GM12878 (cell line): ENCODE measurements around the gene PLPPR1. TPM values are rescaled to one million over a fixed set of nuclear protein-coding genes. Genes with fewer than 3 reads are reported as not detected.

Source experiments
- ATAC-seq: fragments of 200-7000 bp; cut with Tn5 transposase; 3 replicates; pipeline ENCODE4 v1.9.1; 2020; ENCODE audit warnings: mild to moderate bottlenecking, moderate library complexity
- BruUV-seq: library from RNA; stranded (reverse); fragments of 400-500 nt; replicated peaks from 2 replicates; lab custom pipeline; 2021; lab: Mats Ljungman, UMichigan
- CTCF ChIA-PET: fragments of 300-600 bp; sonication (Branson Sonifier 250); formaldehyde crosslinking; extraction: SDS; loops from one replicate; lab custom pipeline; 2021; ENCODE audit warnings: inconsistent platforms; lab: Yijun Ruan, JAX
- POLR2A ChIA-PET: fragments of 350-600 bp; formaldehyde crosslinking; extraction: SDS; loops from one replicate; lab custom pipeline; 2021; ENCODE audit warnings: inconsistent platforms; lab: Charles Lee
- RAD21 ChIA-PET: fragments of 300-600 bp; sonication (Branson Sonifier 250); formaldehyde crosslinking; loops from one replicate; lab custom pipeline; 2023; ENCODE audit warnings: antibody characterized with exemption; ENCODE audit not compliant: unreplicated experiment; lab: Charles Lee
- SMC1A ChIA-PET: fragments of 300-600 bp; sonication (Branson Sonifier 250); formaldehyde crosslinking; loops from one replicate; lab custom pipeline; 2023; ENCODE audit not compliant: unreplicated experiment, uncharacterized antibody; lab: Charles Lee
- DNase-seq: peaks from one replicate; pipeline ENCODE4 v3.0.0-alpha.2; 2011; ENCODE audit warnings: low read depth, low spot score
- FAIRE-seq: peaks from 3 replicates; lab custom pipeline; 2011; peaks lifted over from hg19 to GRCh38; lab: Jason Lieb, UNC
- H2AFZ ChIP-seq: 2 replicates; pipeline ENCODE4 v1.6.0; 2011; ENCODE audit warnings: low read depth, low read length, control low read depth; ENCODE audit not compliant: control insufficient read depth
- H3K27ac ChIP-seq: 2 replicates; pipeline ENCODE4 v1.5.1; 2011; ENCODE audit warnings: control low read depth; ENCODE audit not compliant: control insufficient read depth, insufficient read depth
- H3K27me3 ChIP-seq, 2 experiments: replicated peaks in 1 of 2; 2 replicates each; pipeline versions ENCODE4 v1.6.0 to v1.6.1; 2011; ENCODE audit warnings: low read length in 1 of 2; ENCODE audit not compliant: control insufficient read depth in 2 of 2, insufficient read depth in 2 of 2
- H3K36me3 ChIP-seq, 2 experiments: 2 replicates each; pipeline ENCODE4 v1.5.1; 2011; ENCODE audit warnings: low read length in 1 of 2; ENCODE audit not compliant: control insufficient read depth in 2 of 2, insufficient read depth in 2 of 2
- H3K4me1 ChIP-seq: 2 replicates; pipeline ENCODE4 v1.6.1; 2011; ENCODE audit warnings: mild to moderate bottlenecking, low read length, moderate library complexity, mixed read lengths; ENCODE audit not compliant: control insufficient read depth, insufficient read depth
- H3K4me2 ChIP-seq: 2 replicates; pipeline ENCODE4 v1.6.0; 2011; ENCODE audit warnings: control low read depth; ENCODE audit not compliant: control insufficient read depth, insufficient read depth
- H3K4me3 ChIP-seq: fragments of 200-600 bp; sonication (generic); 2 replicates; pipeline ENCODE4 v1.5.1; 2016
- H3K79me2 ChIP-seq: 2 replicates; pipeline ENCODE4 v1.6.0; 2011; ENCODE audit warnings: low read length; ENCODE audit not compliant: control insufficient read depth, insufficient read depth
- H3K9ac ChIP-seq: 2 replicates; pipeline ENCODE4 v1.8.0; 2011; ENCODE audit warnings: low read length, control low read depth, mixed read lengths; ENCODE audit not compliant: control insufficient read depth, insufficient read depth
- H3K9me3 ChIP-seq: replicated peaks from 3 replicates; pipeline ENCODE4 v1.5.1; 2011; ENCODE audit warnings: mild to moderate bottlenecking, low read length; ENCODE audit not compliant: control insufficient read depth, insufficient read depth
- H4K20me1 ChIP-seq: 2 replicates; pipeline ENCODE4 v1.6.0; 2011; ENCODE audit not compliant: control insufficient read depth, insufficient read depth
- BMI1 ChIP-seq: fragments of 450-650 bp; IDR thresholded peaks from 2 replicates; pipeline ENCODE4 v1.6.1; 2016; ENCODE audit warnings: mild to moderate bottlenecking, moderate library complexity, borderline replicate concordance
- FOXM1 ChIP-seq: IDR thresholded peaks from 2 replicates; pipeline ENCODE4 v1.6.1; 2012; ENCODE audit warnings: low read depth, mild to moderate bottlenecking, inconsistent platforms, low read length, moderate library complexity
- MTA3 ChIP-seq: IDR thresholded peaks from 2 replicates; pipeline ENCODE4 v1.6.1; 2012; ENCODE audit warnings: low read length, inconsistent platforms, borderline replicate concordance
- MXI1 ChIP-seq: fragments of 150-350 bp; IDR thresholded peaks from 2 replicates; pipeline ENCODE4 v1.6.1; 2011; ENCODE audit warnings: low read depth, mild to moderate bottlenecking, inconsistent platforms, low read length, improper control_type of control experiment
- NBN ChIP-seq: fragments of 450-650 bp; IDR thresholded peaks from 2 replicates; pipeline ENCODE4 v1.6.1; 2016
- NFXL1 ChIP-seq: fragments of 450-650 bp; IDR thresholded peaks from 2 replicates; pipeline ENCODE4 v1.6.1; 2017; ENCODE audit warnings: antibody characterized with exemption, mild to moderate bottlenecking, borderline replicate concordance
- POLR2A ChIP-seq: IDR thresholded peaks from 2 replicates; pipeline ENCODE4 v1.6.1; 2011; ENCODE audit warnings: low read depth, mild to moderate bottlenecking, low read length
- RFX5 ChIP-seq: IDR thresholded peaks from 2 replicates; pipeline ENCODE4 v1.6.1; 2011; ENCODE audit warnings: low read depth, low read length, improper control_type of control experiment
- SRF ChIP-seq, 2 experiments: IDR thresholded peaks; 2 replicates each; pipeline ENCODE4 v1.6.1; 2011; ENCODE audit warnings: low read depth in 2 of 2, low read length in 2 of 2, mild to moderate bottlenecking in 1 of 2, moderate library complexity in 1 of 2
- TAF1 ChIP-seq: IDR thresholded peaks from 2 replicates; pipeline ENCODE4 v1.6.1; 2011; ENCODE audit warnings: mild to moderate bottlenecking, low read depth, low read length, borderline replicate concordance
- ZNF24 ChIP-seq: fragments of 450-650 bp; IDR thresholded peaks from 2 replicates; pipeline ENCODE4 v1.6.1; 2017; ENCODE audit warnings: antibody characterized with exemption, mild to moderate bottlenecking
- ZNF592 ChIP-seq: fragments of 450-650 bp; IDR thresholded peaks from 2 replicates; pipeline ENCODE4 v1.6.1; 2017; ENCODE audit warnings: mild to moderate bottlenecking, moderate library complexity
- ZZZ3 ChIP-seq: IDR thresholded peaks from 2 replicates; pipeline ENCODE4 v1.6.1; 2011; ENCODE audit warnings: low read depth; ENCODE audit not compliant: control insufficient read depth, insufficient read length
- WGBS: methylation state at CpG from one replicate; pipeline ENCODE4 v1.1.6; 2016; ENCODE audit warnings: low lambda C conversion rate; ENCODE audit not compliant: insufficient replicate concordance, insufficient coverage; ENCODE audit errors: missing lambda C conversion rate; 5-methylcytosine and 5-hydroxymethylcytosine counted together
- in situ Hi-C: fragments of 300-500 bp; cut with MboI; formaldehyde crosslinking; loops from 9 replicates; pipeline ENCODE4 v1.14.3; 2018; ENCODE audit warnings: mixed read lengths
- intact Hi-C: fragments of 100-400 bp; cut with micrococcal nuclease; formaldehyde crosslinking; loops from one replicate; pipeline ENCODE4 v1.14.2; 2022; ENCODE audit not compliant: unreplicated experiment
- polyA plus RNA-seq, 11 experiments: library from polyadenylated mRNA; depleted of rRNA in 4 of 11; unstranded in 6 of 11; stranded (reverse) in 5 of 11; fragments of >200 nt; fragmentation: Nextera tagmentation in 4 of 11; fragmentation: Illumina TruSeq in 1 of 11; extraction: Ambion mirVana in 4 of 11; extraction: Trizol in 1 of 11; gene quantifications; 1 replicate in 1 of 11; 2 replicates in 10 of 11; pipeline versions ENCODE4 v1.2.1 to v1.2.3, GENCODE V29; 2011 to 2016; ENCODE audit warnings: inconsistent platforms in 2 of 11, missing spikeins in 2 of 11, low read depth in 1 of 11
- total RNA-seq, 4 experiments: library from RNA; depleted of rRNA in 3 of 4; stranded (reverse); fragments of >200 nt in 3 of 4; fragmentation: Illumina TruSeq in 1 of 4; extraction: Trizol in 1 of 4; gene quantifications; 2 replicates each; pipeline versions ENCODE4 v1.2.1 to v1.2.3, GENCODE V29; 2013 to 2021

PLPPR1 gene
- total and polyA plus RNA-seq, 10 of the 15 experiments (the other 5 are each of a cell fraction or from before 2014, with no cell fraction given): 0.69 TPM; not detected in 9

GRCh38 chr9:101268426-101268825 lies 239.9 kb downstream of the PLPPR1 start:
- H3K27me3 ChIP-seq: no peaks in the 10 kb centered on the region
- no peaks in the 10 kb centered on the region for H3K36me3 ChIP-seq
- no peaks in the 10 kb centered on the region for H3K79me2 ChIP-seq
- no peaks in the 10 kb centered on the region for H3K4me1 ChIP-seq
- no peaks in the 10 kb centered on the region for H3K9me3 ChIP-seq
- TF ChIP-seq ZNF24 (no peak), MTA3 (no peak), ZNF592 (no peak), SRF (IDR thresholded peaks at IDR 0.05; ENCODE audit: low read depth in 2 of 2, low read length in 2 of 2) (no peak), ZZZ3 (no peak), NFXL1 (no peak), POLR2A (no peak), TAF1 (no peak), MXI1 (no peak), BMI1 (no peak), FOXM1 (no peak), RFX5 (no peak), NBN (no peak)
- no peak for DNase-seq
- H2AFZ ChIP-seq: no peak overlapping the region
- intact Hi-C loops: no loop called here
- no peak overlapping the region for H3K27ac ChIP-seq
- no peak overlapping the region for H3K9ac ChIP-seq
- 0% methylated on average over 1 of the region's 1 CpG for WGBS
- H3K4me2 ChIP-seq: no peak overlapping the region
- in situ Hi-C loops: no loop called here
- POLR2A ChIA-PET: no interaction called here
- RAD21 ChIA-PET: no interaction called here
- BruUV-seq: no TSS peak
- H4K20me1 ChIP-seq: no peaks in the 10 kb centered on the region
- no peak overlapping the region for H3K4me3 ChIP-seq
- CTCF ChIA-PET: no interaction called here
- no peak for FAIRE-seq
- SMC1A ChIA-PET: interaction anchor here (2.3 kb wide), 1 partner anchor 9 kb away, joined by 5 read pairs; no protein-coding TSS in a partner anchor
- ATAC-seq: no peak
